Gastroesophageal sphincter (tissue), 4 donors: ENCODE measurements around the gene INHBA. TPM values are rescaled to one million over a fixed set of nuclear protein-coding genes. Genes with fewer than 3 reads are reported as not detected.

Source experiments
- ATAC-seq: fragments of 150-250 bp; one replicate; pipeline ENCODE4 v1.9.1; 2016; ENCODE audit warnings: mild to moderate bottlenecking, moderate library complexity
- H3K27ac ChIP-seq, 4 donors: fragments of 200-600 bp; sonication (generic) in 3 of 4; 1 replicate in 3 of 4; 2 replicates in 1 of 4; pipeline ENCODE4 v1.5.1; 2016 to 2019
- H3K27me3 ChIP-seq: fragments of 200-600 bp; sonication (generic); one replicate; pipeline ENCODE4 v1.5.1; 2019
- H3K36me3 ChIP-seq, 2 donors: fragments of 200-600 bp; sonication (generic); one replicate each; pipeline ENCODE4 v1.5.1; 2019; ENCODE audit warnings: control low read depth in 1 of 2
- H3K4me1 ChIP-seq, 3 donors: fragments of 200-600 bp; sonication (generic); 1 replicate in 2 of 3; 2 replicates in 1 of 3; pipeline ENCODE4 v1.5.1; 2016 to 2019; ENCODE audit warnings: control low read depth in 2 of 3
- H3K4me3 ChIP-seq, 2 donors: fragments of 200-600 bp; sonication (generic); one replicate each; pipeline ENCODE4 v1.5.1; 2019; ENCODE audit warnings: mild to moderate bottlenecking in 1 of 2, moderate library complexity in 1 of 2
- H3K9me3 ChIP-seq, 3 donors: fragments of 200-600 bp; sonication (generic); one replicate each; pipeline ENCODE4 v1.5.1; 2017 to 2019; ENCODE audit warnings: control low read depth in 2 of 3
- EP300 ChIP-seq: sonication (generic); formaldehyde crosslinking; IDR thresholded peaks from one replicate; pipeline ENCODE4 v1.6.1; 2017; ENCODE audit warnings: antibody characterized with exemption, mild to moderate bottlenecking
- POLR2A ChIP-seq, 2 donors: fragments of 450-650 bp; IDR thresholded peaks; one replicate each; pipeline ENCODE4 v1.6.1; 2017; ENCODE audit warnings: antibody characterized with exemption in 2 of 2, mild to moderate bottlenecking in 2 of 2, moderate library complexity in 1 of 2
- POLR2AphosphoS5 ChIP-seq: sonication (generic); formaldehyde crosslinking; IDR thresholded peaks from one replicate; pipeline ENCODE4 v1.6.1; 2017; ENCODE audit warnings: antibody characterized with exemption
- WGBS, 2 donors: methylation state at CpG; one replicate each; pipeline ENCODE4 v1.1.5; 2018; ENCODE audit warnings: low coverage in 1 of 2; 5-methylcytosine and 5-hydroxymethylcytosine counted together
- total RNA-seq, 4 donors: library from RNA; depleted of rRNA; stranded (reverse); fragments of >200 nt; gene quantifications; one replicate each; pipeline ENCODE4 v1.1.0, GENCODE V29; 2016
- TF ChIP-seq, protein P1 (sequence below), 4 experiments: fragments of 200-600 bp in 2 of 4; fragments of 450-650 bp in 2 of 4; sonication (generic) in 1 of 4; IDR thresholded peaks; one replicate each; pipeline ENCODE4 v1.5.1; 2017 to 2019; ENCODE audit warnings: antibody characterized with exemption in 4 of 4, mild to moderate bottlenecking in 2 of 4, moderate library complexity in 2 of 4

Gene INHBA
- total RNA-seq, 4 donors from 2014 or later: 16.7 to 49.2 (median 44.5) TPM

- TF ChIP-seq POLR2AphosphoS5 (no peak), POLR2A (IDR thresholded peaks at IDR 0.05) (no peak), EP300 (no peak)
- TF ChIP-seq, protein P1, sequence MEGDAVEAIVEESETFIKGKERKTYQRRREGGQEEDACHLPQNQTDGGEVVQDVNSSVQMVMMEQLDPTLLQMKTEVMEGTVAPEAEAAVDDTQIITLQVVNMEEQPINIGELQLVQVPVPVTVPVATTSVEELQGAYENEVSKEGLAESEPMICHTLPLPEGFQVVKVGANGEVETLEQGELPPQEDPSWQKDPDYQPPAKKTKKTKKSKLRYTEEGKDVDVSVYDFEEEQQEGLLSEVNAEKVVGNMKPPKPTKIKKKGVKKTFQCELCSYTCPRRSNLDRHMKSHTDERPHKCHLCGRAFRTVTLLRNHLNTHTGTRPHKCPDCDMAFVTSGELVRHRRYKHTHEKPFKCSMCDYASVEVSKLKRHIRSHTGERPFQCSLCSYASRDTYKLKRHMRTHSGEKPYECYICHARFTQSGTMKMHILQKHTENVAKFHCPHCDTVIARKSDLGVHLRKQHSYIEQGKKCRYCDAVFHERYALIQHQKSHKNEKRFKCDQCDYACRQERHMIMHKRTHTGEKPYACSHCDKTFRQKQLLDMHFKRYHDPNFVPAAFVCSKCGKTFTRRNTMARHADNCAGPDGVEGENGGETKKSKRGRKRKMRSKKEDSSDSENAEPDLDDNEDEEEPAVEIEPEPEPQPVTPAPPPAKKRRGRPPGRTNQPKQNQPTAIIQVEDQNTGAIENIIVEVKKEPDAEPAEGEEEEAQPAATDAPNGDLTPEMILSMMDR (IDR thresholded peaks at IDR 0.05): no peak
- ATAC-seq: no peak
- no peaks in the 10 kb centered on the region for H3K36me3 ChIP-seq
Observed at GRCh38 chr7:41708581-41709358, 5.9 kb upstream of the INHBA start.

GRCh38 chr7:41706228-41706930 is 3.5 kb upstream of the INHBA start:
- Histone ChIP-seq H3K27me3 (no peaks in the 10 kb centered on the region), H3K4me3 (peak overlapping the region; percentile 61 to 70), H3K27ac (peak overlapping the region; percentile 90 to 94 (median 92)), H3K9me3 (no peaks in the 10 kb centered on the region), H3K4me1 (peaks cover 5 to 52% (median 9%) of the 10 kb centered on the region in 3 donors), H3K36me3 (no peaks in the 10 kb centered on the region)
- 15 to 47% methylated on average over 2 to 14 of the region's 18 CpGs for WGBS, 2 donors
- TF ChIP-seq EP300 (no peak), POLR2A (IDR thresholded peaks at IDR 0.05) (no peak), POLR2AphosphoS5 (no peak)
- TF ChIP-seq, protein P1 (IDR thresholded peaks at IDR 0.05): no peak
- ATAC-seq: no peak

More at GRCh38 chr7:41708581-41709358, 5.9 kb upstream of the INHBA start:
- peaks cover 5 to 35% (median 9%) of the 10 kb centered on the region in 3 donors for H3K4me1 ChIP-seq
- no peak overlapping the region for H3K4me3 ChIP-seq
- H3K27me3 ChIP-seq: no peaks in the 10 kb centered on the region
- WGBS, 2 donors: 84 to 100% methylated on average over 1 to 7 of the region's 8 CpGs
- no peak overlapping the region for H3K27ac ChIP-seq
- H3K9me3 ChIP-seq: no peaks in the 10 kb centered on the region

DNA sequence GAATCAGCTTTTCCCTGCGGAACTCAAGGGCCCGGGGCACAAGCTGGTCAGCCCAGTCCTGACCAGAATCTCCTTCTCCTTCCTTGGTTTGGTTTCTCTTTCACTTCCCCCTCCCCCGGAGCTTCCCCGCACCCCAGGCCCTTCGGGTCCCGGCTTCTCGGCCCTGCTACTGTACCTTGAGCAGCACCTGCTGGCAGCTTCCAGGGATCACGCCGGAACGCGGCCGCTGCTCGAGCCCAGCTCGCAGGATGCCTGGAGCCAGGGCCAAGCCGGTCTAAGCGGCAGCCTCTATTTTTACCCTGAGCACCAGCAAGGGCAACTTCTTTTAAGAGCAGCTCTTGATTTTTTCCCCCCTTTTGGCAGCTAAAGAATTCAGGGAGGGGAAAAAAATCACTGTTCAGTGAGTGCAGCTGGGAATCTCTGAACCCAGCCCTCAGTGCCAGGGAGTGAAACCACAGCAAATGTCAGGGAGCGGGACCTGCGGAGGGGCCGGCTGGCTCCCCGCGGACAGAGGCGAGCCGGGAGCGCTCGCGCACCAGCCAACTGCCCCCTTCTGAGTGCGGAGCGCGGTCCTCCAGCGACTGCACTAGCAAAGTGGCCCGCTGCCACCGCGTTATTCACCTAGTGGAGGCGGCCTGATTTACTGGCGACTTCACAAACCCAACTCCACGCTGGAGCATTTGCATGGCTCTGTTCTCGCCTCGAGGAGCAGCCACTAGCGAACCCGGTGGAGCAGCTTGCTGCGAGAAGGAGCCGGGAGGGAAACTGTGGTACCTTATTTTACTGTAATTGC is 2.4 kb upstream of the INHBA start:
- Histone ChIP-seq H3K27me3 (no peaks in the 10 kb centered on the region), H3K9me3 (no peaks in the 10 kb centered on the region), H3K4me3 (peak overlapping the region; percentile 61 to 70), H3K27ac (peak overlapping the region; percentile 90 to 94 (median 92)), H3K36me3 (no peaks in the 10 kb centered on the region), H3K4me1 (peaks cover 5 to 60% (median 9%) of the 10 kb centered on the region in 3 donors)
- TF ChIP-seq, protein P1 (IDR thresholded peaks at IDR 0.05): peak; percentile 62 to 82 (median 75)
- TF ChIP-seq POLR2A (IDR thresholded peaks at IDR 0.05) (no peak), POLR2AphosphoS5 (peak; percentile 72), EP300 (no peak)
- peak; percentile 87 for ATAC-seq
- WGBS, 2 donors: 0% methylated on average over 5 to 9 of the region's 42 CpGs

- H3K9me3 ChIP-seq: no peaks in the 10 kb centered on the region
- H3K27me3 ChIP-seq: no peaks in the 10 kb centered on the region
- ATAC-seq: no peak
- peak overlapping the region; percentile 69 to 92 (median 90) for H3K27ac ChIP-seq
- WGBS, 2 donors: 29% methylated on average over 11 to 12 of the region's 13 CpGs
- peak overlapping the region; percentile 62 to 63 for H3K4me3 ChIP-seq
- TF ChIP-seq, protein P1 (IDR thresholded peaks at IDR 0.05): no peak
- TF ChIP-seq EP300 (no peak), POLR2AphosphoS5 (no peak), POLR2A (IDR thresholded peaks at IDR 0.05) (no peak)
- no peaks in the 10 kb centered on the region for H3K36me3 ChIP-seq
- H3K4me1 ChIP-seq: peaks cover 5 to 63% (median 8%) of the 10 kb centered on the region in 3 donors
Observed at GRCh38 chr7:41701068-41701941, 1.6 kb downstream of the INHBA start.
